Fibroblast of upper back skin (primary cell): ENCODE measurements around the gene WDR72.
"Not testable (repeated sequence)": the region's sequence is repeated elsewhere in the genome, so short reads cannot be mapped to it uniquely, and the experiment has no call there.

Source experiments
- DNase-seq: peaks from one replicate; pipeline ENCODE4 v3.0.0-alpha.2; 2013

Gene WDR72

GRCh38 chr15:53759411-53759931 is at the start of gene WDR72:
WDR72 (minus strand) TSS chr15:53759663; CDS start chr15:53733149, 26,514 bp downstream.
- no peak for DNase-seq

- DNase-seq: no peak
Measured at GRCh38 chr15:53808058-53808706, 48.7 kb upstream of the WDR72 start.

GRCh38 chr15:53807501-53807900 is 48.0 kb upstream of the WDR72 start:
- no peak for DNase-seq

GRCh38 chr15:53802672-53803071 is 43.2 kb upstream of the WDR72 start:
- no peak for DNase-seq

- DNase-seq: no peak
Measured at GRCh38 chr15:53791581-53791980, 32.1 kb upstream of the WDR72 start.

GRCh38 chr15:53789654-53790375 is 30.4 kb upstream of the WDR72 start:
- no peak for DNase-seq

- DNase-seq: no peak
Measured at GRCh38 chr15:53786401-53786800, 26.9 kb upstream of the WDR72 start.

- not testable (repeated sequence) for DNase-seq
Measured at GRCh38 chr15:53785241-53785640, 25.8 kb upstream of the WDR72 start.

- no peak for DNase-seq
Measured at GRCh38 chr15:53762916-53763315, 3.5 kb upstream of the WDR72 start.

GRCh38 chr15:53758412-53758811 is 1.1 kb downstream of the WDR72 start:
- no peak for DNase-seq

GRCh38 chr15:53757906-53758305 is 1.6 kb downstream of the WDR72 start:
- no peak for DNase-seq

GRCh38 chr15:53753813-53754212 is 5.7 kb downstream of the WDR72 start:
- no peak for DNase-seq

- DNase-seq: no peak
Measured at GRCh38 chr15:53752406-53752805, 7.1 kb downstream of the WDR72 start.

GRCh38 chr15:53747501-53748068 is 11.9 kb downstream of the WDR72 start:
- no peak for DNase-seq

- no peak for DNase-seq
Measured at GRCh38 chr15:53746101-53746500, 13.4 kb downstream of the WDR72 start.

- no peak for DNase-seq
Measured at GRCh38 chr15:53739651-53740050, 19.8 kb downstream of the WDR72 start.

GRCh38 chr15:53739187-53739586 is 20.3 kb downstream of the WDR72 start:
- no peak for DNase-seq

GRCh38 chr15:53721334-53722087 is 38.0 kb downstream of the WDR72 start:
- DNase-seq: no peak

- DNase-seq: peak; percentile 5
Measured at GRCh38 chr15:53716909-53717876, 42.3 kb downstream of the WDR72 start.

- no peak for DNase-seq
Measured at GRCh38 chr15:53713218-53713617, 46.2 kb downstream of the WDR72 start.

GRCh38 chr15:53710906-53711305 is 48.6 kb downstream of the WDR72 start:
- DNase-seq: no peak

- DNase-seq: no peak
Measured at GRCh38 chr15:53709821-53710220, 49.6 kb downstream of the WDR72 start.
